Stimulated activated CD4-positive, alpha-beta T cell treated with anti-CD3 and anti-CD28 coated beads, Interleukin-12 subunit alpha, Interleukin-12 subunit beta, amount 100 ng/mL, for 48 hours (primary cell): ENCODE results near the gene VAT1L.

ENCODE experiments used
- DNase-seq, 3 donors: peaks; one replicate each; pipeline ENCODE4 v3.0.0-alpha.2; 2020; ENCODE audit warnings: low read depth in 2 of 3, low spot score in 1 of 3

Gene VAT1L

GRCh38 chr16:77833921-77834634 lies 45.7 kb downstream of the VAT1L start:
- DNase-seq: no peak

DNA sequence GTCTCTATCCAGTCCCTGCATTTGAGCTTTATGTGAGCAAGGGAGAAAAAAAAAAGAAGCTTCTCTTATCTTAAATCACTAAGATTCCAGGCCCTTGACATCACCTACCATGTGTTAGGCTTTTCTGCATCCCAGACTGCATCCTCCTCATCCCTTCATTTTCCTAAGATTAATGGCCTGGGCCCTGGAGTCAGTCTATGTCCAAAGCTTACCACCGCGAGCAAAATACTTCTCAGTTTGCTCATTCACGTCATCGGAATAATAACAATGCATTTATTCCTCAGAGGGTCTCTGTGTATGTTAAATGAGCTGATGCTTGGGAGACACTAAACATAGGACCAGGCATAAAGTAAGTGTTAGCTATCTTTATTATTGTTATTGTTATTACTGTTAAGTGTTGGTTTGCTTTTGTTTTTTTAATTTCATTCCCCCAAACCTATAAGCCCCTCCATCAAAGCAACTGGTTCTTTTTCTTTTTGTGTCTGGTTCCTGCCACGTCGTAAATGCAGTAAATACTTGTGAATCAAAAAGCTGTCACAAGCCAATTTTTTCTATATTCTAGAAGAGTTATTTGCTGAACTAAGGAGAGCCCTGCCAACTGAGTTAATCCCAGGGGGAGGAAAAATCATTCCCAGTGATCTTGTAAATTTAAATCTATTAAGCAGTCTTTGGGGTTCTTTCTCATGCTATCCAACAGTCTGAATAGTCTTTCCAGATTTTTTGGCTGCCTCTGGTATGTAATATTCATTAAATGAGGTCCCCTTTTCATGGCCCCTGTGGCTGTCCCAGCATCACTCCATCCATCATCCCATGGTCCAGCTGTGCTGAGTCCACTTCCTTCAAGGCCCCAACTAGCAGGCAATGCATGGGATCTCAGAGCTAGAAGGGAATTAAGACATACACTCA lies 46.5 kb downstream of the VAT1L start:
- no peak for DNase-seq

DNA sequence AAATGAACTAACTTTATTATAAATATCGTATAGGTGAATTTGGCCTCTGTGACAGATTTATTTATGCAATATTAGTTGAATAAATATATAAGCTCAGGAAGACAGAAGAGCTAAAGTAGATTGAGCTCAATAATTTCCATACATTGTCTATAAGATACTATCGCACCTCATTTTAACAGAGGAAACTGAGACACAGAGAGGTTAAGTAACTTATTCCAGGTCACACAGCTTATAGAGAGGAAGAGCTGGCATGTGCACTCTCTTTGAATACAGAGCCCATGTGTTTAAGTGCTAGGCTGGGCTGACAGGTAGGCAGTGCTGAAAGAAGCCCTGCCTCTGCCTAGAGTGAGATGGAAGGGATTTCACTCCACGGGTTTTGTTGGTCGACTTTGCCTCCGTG lies 48.4 kb downstream of the VAT1L start:
- DNase-seq: no peak

- DNase-seq: no peak
Measured at GRCh38 chr16:77838597-77839255, 50.4 kb downstream of the VAT1L start.

DNA sequence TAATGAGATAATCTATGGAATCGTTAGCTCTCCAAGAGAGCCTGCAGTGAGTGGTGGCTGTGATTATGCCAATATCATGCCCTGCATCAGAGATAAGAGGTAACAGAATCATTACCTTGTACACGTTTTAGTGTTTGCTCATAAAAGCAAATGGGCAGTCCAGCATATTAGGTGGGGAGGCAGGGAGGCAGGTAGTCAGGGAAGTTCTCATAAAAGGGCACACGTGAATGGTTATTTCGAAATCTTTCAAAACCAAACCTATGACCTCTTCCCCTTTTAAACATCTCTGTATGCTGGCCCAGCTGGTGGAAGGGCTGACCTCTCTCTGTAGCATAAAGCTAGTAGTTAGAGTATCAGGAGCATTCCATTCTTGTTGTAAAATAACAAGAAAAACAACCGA lies 51.7 kb downstream of the VAT1L start:
- no peak for DNase-seq

GRCh38 chr16:77840673-77841501 lies 52.5 kb downstream of the VAT1L start:
- no peak for DNase-seq

DNA sequence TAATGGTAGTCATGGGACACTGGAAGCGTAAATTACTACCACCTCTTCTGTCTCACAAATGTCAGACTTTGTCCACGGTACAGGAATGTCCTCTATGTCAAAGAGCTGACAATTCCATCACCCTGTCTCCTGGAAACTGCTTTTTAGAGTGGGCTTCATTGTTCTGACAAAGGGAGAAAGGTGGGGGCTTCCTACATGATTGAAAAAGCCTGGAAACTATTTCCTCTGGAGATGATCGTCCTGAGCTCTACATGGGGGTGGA lies 53.1 kb downstream of the VAT1L start:
- no peak for DNase-seq

GRCh38 chr16:77842468-77842867 lies 54.1 kb downstream of the VAT1L start:
- no peak for DNase-seq

DNA sequence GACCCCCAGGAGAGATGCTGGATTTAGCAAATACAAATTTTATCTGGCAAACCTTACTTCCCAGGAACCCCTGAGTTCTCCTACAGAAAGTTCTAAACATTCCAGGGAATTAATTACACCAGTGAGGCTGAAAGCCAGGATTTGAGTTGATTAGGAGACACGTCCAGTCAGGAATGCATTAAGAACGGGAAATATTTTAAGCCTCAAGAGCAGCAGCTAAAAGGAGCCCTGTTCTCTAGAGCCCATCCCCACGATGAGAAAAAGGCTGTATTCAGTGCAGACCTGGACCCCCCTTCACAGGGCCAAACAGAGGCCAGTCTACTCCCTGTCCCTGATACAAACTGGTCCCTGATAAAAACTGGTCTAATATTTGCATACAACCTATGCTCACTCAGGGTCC lies 55.0 kb downstream of the VAT1L start:
- DNase-seq: no peak

GRCh38 chr16:77844801-77845200 lies 56.4 kb downstream of the VAT1L start:
- DNase-seq: no peak

DNA sequence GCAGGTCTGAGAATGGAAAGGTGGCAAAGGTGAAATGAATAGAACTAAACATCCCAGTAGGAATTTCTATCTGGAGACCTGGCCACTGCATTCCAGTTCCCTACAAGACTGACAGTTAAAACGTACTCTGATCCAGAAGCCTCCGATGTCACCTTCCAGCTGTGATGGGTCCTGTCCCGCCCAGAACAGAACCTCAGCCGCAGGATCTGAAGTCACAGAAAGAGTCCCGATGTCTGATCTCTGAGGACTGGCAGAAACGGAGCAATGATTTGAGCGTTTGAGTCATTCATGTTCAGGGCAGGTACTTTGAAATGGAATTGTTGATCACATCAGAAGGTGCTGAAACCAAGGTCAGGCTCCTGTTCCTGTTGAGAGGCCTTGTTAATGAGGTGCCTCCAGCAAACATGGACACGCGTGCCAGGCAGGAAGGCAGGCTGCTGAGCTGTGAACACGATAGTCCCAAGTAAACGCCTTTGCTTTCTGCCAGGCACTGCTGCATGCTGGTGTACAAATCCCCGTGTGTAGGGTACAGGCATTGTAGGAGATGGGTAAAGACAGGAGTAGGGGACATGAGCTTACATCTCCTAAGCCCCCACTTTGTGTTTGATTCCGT lies 61.4 kb downstream of the VAT1L start:
- DNase-seq: no peak

DNA sequence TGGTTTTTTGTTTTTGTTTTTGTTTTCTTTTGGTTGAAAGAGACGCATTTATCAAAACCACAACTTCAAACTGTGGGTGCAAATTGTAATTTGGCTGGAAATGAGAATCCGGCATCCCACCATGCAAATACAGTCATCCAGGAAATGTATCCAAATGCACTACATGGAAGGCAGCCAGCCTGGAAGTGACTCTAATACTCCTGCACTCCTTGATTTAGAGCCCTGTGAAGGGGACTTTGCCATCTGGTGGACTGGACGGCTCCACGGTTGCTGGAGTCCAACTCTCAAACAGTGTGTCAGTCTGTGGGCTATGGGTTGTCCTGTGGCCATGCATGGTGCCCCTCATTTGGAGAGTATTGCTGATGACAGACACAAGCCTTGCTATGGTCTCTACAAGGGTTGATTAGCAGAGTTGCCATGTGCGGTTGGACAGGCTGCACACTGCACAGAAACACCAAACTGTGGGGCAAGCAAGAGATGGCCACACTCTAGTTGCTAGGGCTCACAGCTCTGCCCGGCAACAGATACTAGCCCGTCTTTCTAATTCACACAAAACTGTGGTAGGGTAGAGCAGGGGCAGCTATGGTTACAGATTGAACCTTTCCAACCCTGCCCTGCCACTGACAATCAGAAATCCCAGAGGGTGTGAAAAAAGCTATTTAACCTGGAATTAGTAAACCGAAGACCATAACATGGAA lies 62.4 kb downstream of the VAT1L start:
- no peak for DNase-seq

- DNase-seq: no peak
Measured at GRCh38 chr16:77853161-77853560, 64.8 kb downstream of the VAT1L start.

DNA sequence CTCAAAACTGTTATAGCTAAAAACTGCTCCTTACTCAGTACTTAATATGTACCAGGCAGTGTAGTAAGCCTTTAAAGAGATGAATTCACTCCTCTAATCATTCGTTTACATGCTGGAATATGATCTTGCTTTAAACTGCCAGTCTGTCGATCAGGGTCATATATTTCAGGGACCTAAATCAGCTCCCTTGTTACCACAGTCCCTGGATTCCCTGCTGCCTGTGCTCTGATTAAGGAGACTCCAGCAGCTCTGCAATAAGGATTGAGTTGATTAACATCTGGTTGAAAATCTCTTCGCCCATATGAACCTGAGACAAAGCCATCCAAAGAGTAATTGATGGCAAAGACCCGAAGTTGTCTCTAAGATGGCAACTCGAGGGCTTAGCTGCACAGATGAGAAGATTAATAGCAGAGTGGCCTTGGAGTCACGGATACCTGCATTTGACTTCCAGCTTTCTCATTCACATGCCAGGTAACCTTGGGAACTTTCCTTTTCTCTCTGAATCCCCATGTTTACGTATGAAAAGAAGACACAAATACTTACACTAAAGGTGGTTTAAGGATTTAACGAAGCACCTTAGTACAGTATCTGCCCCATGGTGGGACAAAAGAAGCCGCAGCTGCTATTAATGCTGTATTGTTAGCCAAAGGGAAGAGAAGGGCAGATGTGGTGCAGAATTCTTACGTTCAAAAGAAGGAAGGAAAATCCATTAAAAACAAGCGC lies 68.2 kb downstream of the VAT1L start:
- no peak for DNase-seq

- DNase-seq: no peak
Measured at GRCh38 chr16:77858060-77858459, 69.7 kb downstream of the VAT1L start.

DNA sequence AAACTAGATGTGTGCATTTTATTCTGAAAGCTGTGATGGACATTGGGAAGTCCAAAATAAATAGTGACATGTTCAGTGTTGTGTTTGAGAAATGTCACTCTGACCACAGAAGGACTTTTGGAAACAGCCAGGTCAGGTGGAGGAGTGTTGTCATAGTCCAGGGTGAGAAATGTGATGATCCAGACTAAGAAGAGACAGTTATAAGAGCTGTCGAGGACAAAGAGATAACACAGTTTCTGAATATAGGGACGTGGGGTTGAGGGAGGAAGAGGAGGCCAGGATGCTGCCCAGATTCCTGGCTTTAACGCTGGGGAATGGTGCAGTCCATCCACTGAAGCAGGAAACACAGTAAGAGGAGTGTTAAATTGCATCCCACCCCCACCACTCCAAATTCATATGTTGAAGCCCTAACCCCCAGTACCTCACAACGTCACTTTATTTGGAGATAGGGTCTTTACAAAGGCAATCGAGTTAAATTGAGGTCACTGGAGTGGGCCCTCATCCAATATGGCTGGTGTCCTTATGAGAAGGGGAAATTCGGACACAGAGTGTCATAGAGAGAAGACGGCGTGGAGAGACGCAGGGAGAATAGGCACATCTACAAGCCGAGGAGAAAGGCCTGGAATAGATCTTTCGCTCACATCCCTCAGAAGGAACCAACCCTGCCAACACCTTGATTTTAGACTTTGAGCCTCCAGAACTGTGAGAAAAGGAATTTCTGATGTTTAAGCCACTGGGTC lies 71.3 kb downstream of the VAT1L start:
- no peak for DNase-seq

DNA sequence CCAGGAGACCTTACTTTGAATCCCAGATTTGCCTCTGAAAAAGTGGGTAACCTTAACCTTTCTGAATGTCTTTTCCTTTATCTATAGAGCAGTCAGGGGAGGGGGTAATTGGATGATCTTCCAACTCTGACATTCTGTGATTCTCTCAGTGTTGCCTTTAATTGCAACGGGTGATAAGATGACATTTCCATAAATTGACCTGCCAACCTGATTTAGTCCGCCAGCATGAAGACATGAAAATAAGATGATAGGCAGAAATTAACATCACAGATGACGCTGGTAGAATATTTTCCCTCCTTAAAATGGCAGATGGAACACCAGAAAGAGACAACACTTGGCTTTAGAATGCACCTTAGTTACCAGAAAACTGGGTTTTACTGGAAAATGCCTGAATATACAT lies 72.6 kb downstream of the VAT1L start:
- DNase-seq: no peak

- DNase-seq: no peak
Measured at GRCh38 chr16:77863250-77863649, 74.9 kb downstream of the VAT1L start.

GRCh38 chr16:77866752-77867151 lies 78.4 kb downstream of the VAT1L start:
- DNase-seq: no peak
